HEK293 (cell line): ENCODE results near the gene CLCF1.

Experiments used
- CTCF ChIA-PET: fragments of 350-600 bp; formaldehyde crosslinking; extraction: SDS; loops from one replicate; lab custom pipeline; 2021; ENCODE audit warnings: antibody characterized with exemption; lab: Yijun Ruan, JAX
- POLR2A ChIA-PET: fragments of 300-600 bp; formaldehyde crosslinking; extraction: SDS; loops from one replicate; lab custom pipeline; 2020; ENCODE audit warnings: antibody characterized with exemption, inconsistent platforms; lab: Yijun Ruan, JAX
- H3K27ac ChIP-seq: fragments of 200-500 bp; sonication (Bioruptor generic); 2 replicates; pipeline ENCODE4 v1.5.1; 2014; ENCODE audit warnings: low read depth, low read length, control low read depth, inconsistent platforms; ENCODE audit errors: extremely low read depth
- H3K36me3 ChIP-seq, 2 experiments: fragments of 200-500 bp in 1 of 2; sonication (Bioruptor generic) in 1 of 2; 1 replicate in 1 of 2; 2 replicates in 1 of 2; pipeline ENCODE4 v1.5.1; 2014 to 2017; ENCODE audit warnings: inconsistent platforms in 2 of 2, low read length in 2 of 2; ENCODE audit not compliant: control insufficient read depth in 2 of 2, insufficient read depth in 1 of 2
- H3K4me1 ChIP-seq: fragments of 200-500 bp; sonication (Bioruptor generic); 2 replicates; pipeline ENCODE4 v1.5.1; 2014; ENCODE audit warnings: mild to moderate bottlenecking, low read length, inconsistent platforms; ENCODE audit not compliant: control insufficient read depth, insufficient read depth
- H3K4me3 ChIP-seq: 2 replicates; pipeline ENCODE4 v1.5.1; 2011; ENCODE audit warnings: low read depth, mild to moderate bottlenecking, control low read depth, low read length, moderate library complexity
- H3K9me3 ChIP-seq: fragments of 200-500 bp; sonication (Bioruptor generic); 2 replicates; pipeline ENCODE4 v1.5.1; 2014; ENCODE audit warnings: low read depth, low read length, inconsistent platforms; ENCODE audit not compliant: control insufficient read depth, insufficient read depth
- EGR2 ChIP-seq: fragments of 450-650 bp; formaldehyde crosslinking; IDR thresholded peaks from 2 replicates; pipeline ENCODE4 v1.5.1; 2016; ENCODE audit warnings: low read depth, missing biosample characterization, missing genetic modification characterization
- KLF16 ChIP-seq: fragments of 450-650 bp; formaldehyde crosslinking; IDR thresholded peaks from 2 replicates; pipeline ENCODE4 v1.5.1; 2017; ENCODE audit warnings: missing biosample characterization, missing genetic modification characterization
- KLF17 ChIP-seq: fragments of 450-650 bp; formaldehyde crosslinking; IDR thresholded peaks from 2 replicates; pipeline ENCODE4 v1.5.1; 2016; ENCODE audit warnings: missing biosample characterization, missing genetic modification characterization
- RBAK ChIP-seq: fragments of 450-650 bp; formaldehyde crosslinking; IDR thresholded peaks from 2 replicates; pipeline ENCODE4 v1.5.1; 2016; ENCODE audit warnings: missing biosample characterization, missing genetic modification characterization
- SCRT1 ChIP-seq: fragments of 450-650 bp; formaldehyde crosslinking; IDR thresholded peaks from 2 replicates; pipeline ENCODE4 v1.5.1; 2016; ENCODE audit warnings: missing biosample characterization, missing genetic modification characterization, borderline replicate concordance
- SETDB1 ChIP-seq: IDR thresholded peaks from one replicate; pipeline ENCODE4 v1.6.1; 2017; ENCODE audit warnings: mild to moderate bottlenecking, low read length, moderate library complexity, mixed read lengths; ENCODE audit not compliant: insufficient read length
- YY2 ChIP-seq: fragments of 450-650 bp; formaldehyde crosslinking; IDR thresholded peaks from 2 replicates; pipeline ENCODE4 v1.5.1; 2016; ENCODE audit warnings: missing biosample characterization, missing genetic modification characterization
- ZBTB10 ChIP-seq: fragments of 450-650 bp; formaldehyde crosslinking; IDR thresholded peaks from 2 replicates; pipeline ENCODE4 v1.5.1; 2016; ENCODE audit warnings: missing biosample characterization, missing genetic modification characterization
- ZBTB26 ChIP-seq: fragments of 450-650 bp; formaldehyde crosslinking; optimal IDR thresholded peaks from 2 replicates; pipeline ENCODE3; 2016; ENCODE audit warnings: missing biosample characterization, mild to moderate bottlenecking, missing genetic modification characterization
- ZBTB44 ChIP-seq: fragments of 450-650 bp; IDR thresholded peaks from 2 replicates; pipeline ENCODE4 v1.5.1; 2018; ENCODE audit warnings: missing biosample characterization, mild to moderate bottlenecking, missing genetic modification characterization
- ZIC2 ChIP-seq: fragments of 450-650 bp; formaldehyde crosslinking; IDR thresholded peaks from 2 replicates; pipeline ENCODE4 v1.5.1; 2016; ENCODE audit warnings: missing biosample characterization, missing genetic modification characterization
- ZNF157 ChIP-seq: fragments of 450-650 bp; formaldehyde crosslinking; IDR thresholded peaks from 2 replicates; pipeline ENCODE4 v1.5.1; 2016; ENCODE audit warnings: missing biosample characterization, missing genetic modification characterization
- ZNF19 ChIP-seq: fragments of 450-650 bp; formaldehyde crosslinking; IDR thresholded peaks from 2 replicates; pipeline ENCODE4; 2016; ENCODE audit warnings: missing biosample characterization, missing genetic modification characterization, low read depth
- ZNF2 ChIP-seq: fragments of 450-650 bp; formaldehyde crosslinking; IDR thresholded peaks from 2 replicates; pipeline ENCODE4 v1.5.1; 2016; ENCODE audit warnings: missing biosample characterization, missing genetic modification characterization
- ZNF239 ChIP-seq: fragments of 450-650 bp; formaldehyde crosslinking; IDR thresholded peaks from 2 replicates; pipeline ENCODE4 v1.5.1; 2016; ENCODE audit warnings: missing biosample characterization, missing genetic modification characterization
- ZNF423 ChIP-seq: fragments of 450-650 bp; formaldehyde crosslinking; IDR thresholded peaks from 2 replicates; pipeline ENCODE4 v1.5.1; 2016; ENCODE audit warnings: missing biosample characterization, missing genetic modification characterization
- ZNF433 ChIP-seq: fragments of 450-650 bp; formaldehyde crosslinking; IDR thresholded peaks from 2 replicates; pipeline ENCODE4 v1.5.1; 2016; ENCODE audit warnings: missing biosample characterization, missing genetic modification characterization, low read depth
- ZNF473 ChIP-seq: fragments of 450-650 bp; formaldehyde crosslinking; IDR thresholded peaks from 2 replicates; pipeline ENCODE4 v1.5.1; 2017; ENCODE audit warnings: missing biosample characterization, missing genetic modification characterization
- ZNF548 ChIP-seq: fragments of 450-650 bp; formaldehyde crosslinking; IDR thresholded peaks from 2 replicates; pipeline ENCODE4 v1.5.1; 2016; ENCODE audit warnings: missing biosample characterization, missing genetic modification characterization
- ZNF600 ChIP-seq: fragments of 450-650 bp; formaldehyde crosslinking; IDR thresholded peaks from 2 replicates; pipeline ENCODE4 v1.5.1; 2016; ENCODE audit warnings: missing biosample characterization, missing genetic modification characterization
- ZNF621 ChIP-seq: fragments of 450-650 bp; formaldehyde crosslinking; IDR thresholded peaks from 2 replicates; pipeline ENCODE4 v1.5.1; 2017; ENCODE audit warnings: missing biosample characterization, missing genetic modification characterization
- ZNF776 ChIP-seq: fragments of 450-650 bp; formaldehyde crosslinking; IDR thresholded peaks from 2 replicates; pipeline ENCODE4 v1.5.0; 2017; ENCODE audit warnings: missing biosample characterization, missing genetic modification characterization, borderline replicate concordance
- ZNF792 ChIP-seq: fragments of 450-650 bp; formaldehyde crosslinking; IDR thresholded peaks from 2 replicates; pipeline ENCODE4 v1.5.1; 2016; ENCODE audit warnings: missing biosample characterization, missing genetic modification characterization

Gene CLCF1

GRCh38 chr11:67372321-67372992 is 941 bp downstream of the CLCF1 start (continued):
- no peak for TF ChIP-seq ZBTB44 (tag by site-specific recombination)

GRCh38 chr11:67371911-67372320 is 1.5 kb downstream of the CLCF1 start:
- ChIA-PET POLR2A (interaction anchor here (0.6 to 4.2 kb wide), 4 partner anchors 16 to 27 kb away, joined by 3 to 30 read pairs (median 4); partner anchors contain the start of genes POLD4 and RAD9A), CTCF (interaction anchor here (0.7 to 30.4 kb wide), 5 partner anchors 8 to 110 kb away, joined by 3 to 898 read pairs (median 4); partner anchors contain the start of genes CLCF1, POLD4 and RAD9A)
- H3K36me3 ChIP-seq = no peaks in the 10 kb centered on the region
- TF ChIP-seq ZNF621 (tag by site-specific recombination) (no peak), ZNF600 (0 out of 2 replicates have a peak, but pooled peaks have one; percentile 5)
- H3K4me3 ChIP-seq = no peak overlapping the region
- no peaks in the 10 kb centered on the region for H3K9me3 ChIP-seq
- peaks cover 3% of the 10 kb centered on the region; the same call in 1 of the 2 replicates for H3K4me1 ChIP-seq
- no peak overlapping the region for H3K27ac ChIP-seq

GRCh38 chr11:67371189-67371910 is 2.0 kb downstream of the CLCF1 start:
- Histone ChIP-seq H3K9me3 (no peaks in the 10 kb centered on the region), H3K27ac (no peak overlapping the region), H3K4me3 (no peak overlapping the region), H3K36me3 (no peaks in the 10 kb centered on the region), H3K4me1 (peaks cover 3% of the 10 kb centered on the region; the same call in 1 of the 2 replicates)
- ChIA-PET CTCF (interaction anchor here (0.7 to 30.4 kb wide), 6 partner anchors 8 to 221 kb away, joined by 3 to 898 read pairs (median 5); partner anchors contain the start of genes CLCF1, POLD4 and RAD9A), POLR2A (interaction anchor here (0.6 to 1.8 kb wide), 3 partner anchors 16 to 22 kb away, joined by 4 to 5 read pairs (median 4); partner anchors contain the start of gene POLD4)
- TF ChIP-seq SETDB1 (no peak), ZNF433 (tag by site-specific recombination) (no peak), KLF16 (no peak), RBAK (tag by site-specific recombination) (no peak), ZNF2 (tag by site-specific recombination) (no peak), SCRT1 (tag by site-specific recombination) (no peak), KLF17 (tag by site-specific recombination) (peak; percentile 30; the same call in 1 of the 2 replicates), ZBTB10 (tag by site-specific recombination) (no peak), YY2 (no peak), ZNF19 (tag by site-specific recombination) (no peak), ZNF600 (peak; percentile 91), ZNF239 (no peak), ZNF776 (no peak), ZNF548 (tag by site-specific recombination) (no peak), ZIC2 (peak; percentile 92), ZNF423 (tag by site-specific recombination) (0 out of 2 replicates have a peak, but pooled peaks have one; percentile 37), ZNF792 (tag by site-specific recombination) (no peak), EGR2 (tag by site-specific recombination) (peak; percentile 88), ZBTB26 (tag by site-specific recombination) (no peak), ZNF473 (no peak), ZNF157 (tag by site-specific recombination) (no peak)
